NCI-H128 (cell line): ENCODE data around the gene YJEFN3.

ENCODE experiments used
- DNase-seq: peaks from one replicate; lab custom pipeline; 2025; ENCODE audit not compliant: unreplicated experiment; lab: John Stamatoyannopoulos, UW

YJEFN3 gene

GRCh38 chr19:19528721-19529490, at the start of gene YJEFN3:
TSS of gene YJEFN3 (plus strand) at chr19:19528911. CDS start at chr19:19528933, 22 bp downstream.
- no peak for DNase-seq

GRCh38 chr19:19480688-19481087, 48.0 kb upstream of the YJEFN3 start:
- no peak for DNase-seq

- DNase-seq: no peak
These were observed 45.7 kb upstream of the YJEFN3 start for GRCh38 chr19:19482809-19483596.

- no peak for DNase-seq
These were observed 43.3 kb upstream of the YJEFN3 start for GRCh38 chr19:19485161-19485997.

GRCh38 chr19:19485998-19486290, 42.8 kb upstream of the YJEFN3 start:
- DNase-seq: no peak

- no peak for DNase-seq
These were observed 42.2 kb upstream of the YJEFN3 start for GRCh38 chr19:19486343-19487076.

- DNase-seq: no peak
These were observed 41.4 kb upstream of the YJEFN3 start for GRCh38 chr19:19487077-19487949.

GRCh38 chr19:19487950-19488874, 40.5 kb upstream of the YJEFN3 start:
- DNase-seq: no peak

GRCh38 chr19:19488875-19489690, 39.6 kb upstream of the YJEFN3 start:
- DNase-seq: no peak

- DNase-seq: no peak
These were observed 38.9 kb upstream of the YJEFN3 start for GRCh38 chr19:19489804-19490204.

GRCh38 chr19:19490214-19490968, 38.3 kb upstream of the YJEFN3 start:
- peak; percentile 57 for DNase-seq

GRCh38 chr19:19491321-19492025, 37.2 kb upstream of the YJEFN3 start:
- DNase-seq: no peak

- DNase-seq: no peak
These were observed 36.6 kb upstream of the YJEFN3 start for GRCh38 chr19:19492026-19492610.

- DNase-seq: no peak
These were observed 34.7 kb upstream of the YJEFN3 start for GRCh38 chr19:19493841-19494546.
